MM.1S (cell line): ENCODE results near the gene TRAF1.

Experiments used
- DNase-seq: peaks from one replicate; pipeline ENCODE4 v3.0.0-alpha.2; 2015
- H2AFZ ChIP-seq: fragments of 300-600 bp; sonication (generic); 2 replicates; pipeline ENCODE4 v1.6.0; 2016; ENCODE audit warnings: antibody characterized with exemption, low read length
- H3F3A ChIP-seq: fragments of 300-600 bp; sonication (generic); 2 replicates; pipeline ENCODE4 v1.6.1; 2016; ENCODE audit warnings: mild to moderate bottlenecking, antibody characterized with exemption, low read length, moderate library complexity, mixed read lengths; ENCODE audit not compliant: insufficient read depth
- H3K27ac ChIP-seq: fragments of 300-600 bp; sonication (generic); 2 replicates; pipeline ENCODE4 v1.5.1; 2016; ENCODE audit warnings: mild to moderate bottlenecking, low read length
- H3K27me3 ChIP-seq: fragments of 300-600 bp; sonication (generic); replicated peaks from 2 replicates; pipeline ENCODE4 v1.6.0; 2016; ENCODE audit warnings: low read length; ENCODE audit not compliant: insufficient read depth
- H3K36me3 ChIP-seq: fragments of 300-600 bp; sonication (generic); replicated peaks from 2 replicates; pipeline ENCODE4 v1.6.1; 2016; ENCODE audit warnings: mild to moderate bottlenecking, low read length, mixed read lengths; ENCODE audit not compliant: insufficient read depth
- H3K4me1 ChIP-seq: fragments of 300-600 bp; sonication (generic); 2 replicates; pipeline ENCODE4 v1.6.1; 2016; ENCODE audit warnings: low read length, mixed read lengths
- H3K4me2 ChIP-seq: fragments of 300-600 bp; sonication (generic); 2 replicates; pipeline ENCODE4 v1.6.0; 2016; ENCODE audit warnings: low read depth, low read length
- H3K4me3 ChIP-seq: fragments of 300-600 bp; sonication (generic); 2 replicates; pipeline ENCODE4 v1.5.1; 2016; ENCODE audit warnings: low read length, mixed read lengths
- H3K79me2 ChIP-seq: fragments of 300-600 bp; sonication (generic); 2 replicates; pipeline ENCODE4 v1.6.1; 2016; ENCODE audit warnings: mixed run types, low read length, mixed read lengths
- H3K9ac ChIP-seq: fragments of 300-600 bp; sonication (generic); 2 replicates; pipeline ENCODE4 v1.6.1; 2016; ENCODE audit warnings: low read length, mixed read lengths
- H3K9me2 ChIP-seq: fragments of 300-600 bp; sonication (generic); replicated peaks from 2 replicates; pipeline ENCODE4 v1.6.1; 2016; ENCODE audit warnings: mild to moderate bottlenecking, low read length, mixed read lengths; ENCODE audit not compliant: insufficient read depth
- H3K9me3 ChIP-seq: fragments of 300-600 bp; sonication (generic); replicated peaks from 2 replicates; pipeline ENCODE4 v1.6.1; 2016; ENCODE audit warnings: mild to moderate bottlenecking, low read length, mixed read lengths; ENCODE audit not compliant: insufficient read depth
- H4K20me1 ChIP-seq: fragments of 300-600 bp; sonication (generic); 2 replicates; pipeline ENCODE4 v1.6.1; 2016; ENCODE audit warnings: mild to moderate bottlenecking, low read length, moderate library complexity, mixed read lengths; ENCODE audit not compliant: insufficient read depth
- CTCF ChIP-seq: fragments of 300-600 bp; sonication (generic); IDR thresholded peaks from 2 replicates; pipeline ENCODE4 v1.5.1; 2016; ENCODE audit warnings: antibody characterized with exemption, low read length, mixed read lengths
- EZH2 ChIP-seq: fragments of 300-600 bp; sonication (generic); optimal IDR thresholded peaks from 2 replicates; pipeline ENCODE3; 2017; ENCODE audit warnings: low read depth, mild to moderate bottlenecking, antibody characterized with exemption, low read length, mixed read lengths
- EZH2phosphoT487 ChIP-seq: fragments of 300-600 bp; sonication (generic); IDR thresholded peaks from 2 replicates; pipeline ENCODE4 v1.6.1; 2018; ENCODE audit warnings: antibody characterized with exemption, low read length

The TRAF1 gene

GRCh38 chr9:120862452-120862851 is 64.1 kb downstream of the TRAF1 start:
- H3F3A ChIP-seq: no peaks in the 10 kb centered on the region
- H3K4me3 ChIP-seq: no peak overlapping the region
- H3K79me2 ChIP-seq: 0 out of 2 replicates have a peak, but pooled peaks cover 4% of the 10 kb centered on the region
- no peaks in the 10 kb centered on the region for H4K20me1 ChIP-seq
- H3K36me3 ChIP-seq: peaks cover 5% of the 10 kb centered on the region; the same call in 1 of the 2 replicates
- no peak overlapping the region for H3K4me2 ChIP-seq
- H3K27ac ChIP-seq: no peak overlapping the region
- no peak overlapping the region for H3K9ac ChIP-seq
- H3K9me3 ChIP-seq: no peaks in the 10 kb centered on the region
- TF ChIP-seq EZH2 (no peak), EZH2phosphoT487 (no peak), CTCF (no peak)
- DNase-seq: no peak
- H3K9me2 ChIP-seq: no peaks in the 10 kb centered on the region
- no peaks in the 10 kb centered on the region for H3K27me3 ChIP-seq
- no peaks in the 10 kb centered on the region for H3K4me1 ChIP-seq
- H2AFZ ChIP-seq: no peak overlapping the region

DNA sequence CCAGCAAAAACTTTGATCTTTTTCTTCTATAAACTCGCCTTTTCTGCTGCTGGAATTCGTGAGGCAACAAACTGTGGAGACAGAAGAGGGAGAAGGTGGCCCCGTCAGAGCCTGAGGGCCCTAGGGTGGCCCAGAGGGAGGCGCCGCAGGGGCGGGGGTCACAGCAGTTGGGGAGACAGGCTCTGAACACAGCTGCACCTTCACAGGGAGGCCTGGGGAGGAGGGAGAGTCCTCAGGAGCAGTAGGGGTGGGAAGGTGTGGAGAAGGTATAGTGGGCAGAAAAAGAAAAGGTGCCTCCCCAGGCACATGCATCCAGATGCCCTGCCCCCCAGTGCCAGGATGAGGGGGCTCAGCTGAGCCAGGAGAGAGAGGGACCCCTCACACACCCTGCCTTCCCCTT is 64.7 kb downstream of the TRAF1 start:
- Histone ChIP-seq H3K4me3 (no peak overlapping the region), H3K79me2 (no peaks in the 10 kb centered on the region), H2AFZ (no peak overlapping the region), H3K9me2 (no peaks in the 10 kb centered on the region), H3K36me3 (peaks cover 5% of the 10 kb centered on the region; the same call in 1 of the 2 replicates), H3K27ac (no peak overlapping the region), H3K4me1 (no peaks in the 10 kb centered on the region), H3F3A (no peaks in the 10 kb centered on the region), H3K27me3 (no peaks in the 10 kb centered on the region), H4K20me1 (no peaks in the 10 kb centered on the region), H3K9ac (no peak overlapping the region), H3K4me2 (no peak overlapping the region), H3K9me3 (no peaks in the 10 kb centered on the region)
- no peak for DNase-seq
- TF ChIP-seq EZH2phosphoT487 (no peak), CTCF (no peak), EZH2 (no peak)

DNA sequence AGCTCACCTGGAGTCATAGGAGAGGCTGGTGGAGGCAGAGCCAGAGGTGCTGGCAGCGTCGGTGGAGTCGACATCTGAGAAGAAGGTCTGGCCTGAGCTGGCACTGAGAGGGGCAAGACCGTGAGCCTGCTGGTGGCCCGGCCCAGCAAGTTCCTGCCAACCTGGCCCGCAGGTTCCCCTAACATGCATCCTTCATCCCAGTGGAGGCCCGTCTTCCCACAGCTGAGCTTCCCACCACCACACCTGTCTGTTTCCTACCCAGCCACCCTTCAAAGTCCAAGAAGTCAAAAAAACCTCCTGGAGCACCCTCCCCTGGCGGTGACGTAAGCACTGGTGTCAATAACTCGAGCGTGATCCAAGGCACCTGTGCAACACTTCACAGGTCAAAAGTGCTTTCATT is 66.5 kb downstream of the TRAF1 start:
- H4K20me1 ChIP-seq: no peaks in the 10 kb centered on the region
- TF ChIP-seq EZH2 (no peak), EZH2phosphoT487 (no peak), CTCF (no peak)

GRCh38 chr9:120859361-120859760 is 67.2 kb downstream of the TRAF1 start:
- peaks cover 5% of the 10 kb centered on the region; the same call in 1 of the 2 replicates for H3K36me3 ChIP-seq
- no peak overlapping the region for H3K9ac ChIP-seq
- H3K79me2 ChIP-seq: no peaks in the 10 kb centered on the region
- H2AFZ ChIP-seq: no peak overlapping the region
- no peaks in the 10 kb centered on the region for H3K4me1 ChIP-seq
- no peak overlapping the region for H3K4me3 ChIP-seq
- H3K27me3 ChIP-seq: no peaks in the 10 kb centered on the region
- H3K27ac ChIP-seq: no peak overlapping the region
- H3F3A ChIP-seq: no peaks in the 10 kb centered on the region; the same call in 1 of the 2 replicates
- no peaks in the 10 kb centered on the region for H3K9me3 ChIP-seq
- DNase-seq: no peak
- no peak overlapping the region for H3K4me2 ChIP-seq
- H3K9me2 ChIP-seq: no peaks in the 10 kb centered on the region
- no peaks in the 10 kb centered on the region for H4K20me1 ChIP-seq
- no peak for TF ChIP-seq EZH2
- TF ChIP-seq EZH2phosphoT487: no peak
- TF ChIP-seq CTCF: no peak

More for the DNA sequence above, 66.5 kb downstream of the TRAF1 start:
- H3K27me3 ChIP-seq: no peaks in the 10 kb centered on the region
- no peaks in the 10 kb centered on the region for H3K79me2 ChIP-seq
- no peak overlapping the region for H3K9ac ChIP-seq
- no peak overlapping the region for H3K27ac ChIP-seq
- H3K9me2 ChIP-seq: no peaks in the 10 kb centered on the region
- H2AFZ ChIP-seq: no peak overlapping the region
- H3K4me1 ChIP-seq: no peaks in the 10 kb centered on the region
- H3K9me3 ChIP-seq: no peaks in the 10 kb centered on the region
- H3K4me2 ChIP-seq: no peak overlapping the region
- H3K36me3 ChIP-seq: peaks cover 5% of the 10 kb centered on the region; the same call in 1 of the 2 replicates
- H3K4me3 ChIP-seq: no peak overlapping the region
- no peaks in the 10 kb centered on the region; the same call in 1 of the 2 replicates for H3F3A ChIP-seq
- no peak for DNase-seq
